HL-60 (cell line): ENCODE results near the gene FASTKD1.
A peak's percentile ranks its signal among the peaks of the same experiment; 100 is the strongest.

Experiments used
- DNase-seq, 2 experiments: peaks; one replicate each; pipeline ENCODE4 v3.0.0-alpha.2; 2010 to 2020; ENCODE audit warnings: low read depth in 1 of 2, low spot score in 1 of 2
- H3K27ac ChIP-seq: fragments of 250-450 bp; sonication (Bioruptor Pico); replicated peaks from 2 replicates; pipeline ENCODE4 v1.5.1; 2020; ENCODE audit warnings: mild to moderate bottlenecking, moderate library complexity
- H3K27me3 ChIP-seq: fragments of 250-450 bp; sonication (Bioruptor Pico); 2 replicates; pipeline ENCODE4 v1.5.1; 2021; ENCODE audit warnings: mild to moderate bottlenecking, moderate library complexity; ENCODE audit not compliant: insufficient read depth, poor library complexity, severe bottlenecking
- H3K4me3 ChIP-seq: replicated peaks from 2 replicates; pipeline ENCODE4 v1.5.1; 2011; ENCODE audit warnings: mild to moderate bottlenecking, control low read depth, low read length; ENCODE audit not compliant: insufficient read depth
- GABPA ChIP-seq: IDR thresholded peaks from 2 replicates; pipeline ENCODE4 v1.6.1; 2012; ENCODE audit warnings: low read depth
- POLR2AphosphoS5 ChIP-seq: IDR thresholded peaks from 2 replicates; pipeline ENCODE4 v1.6.1; 2012; ENCODE audit warnings: low read depth
- REST ChIP-seq: IDR thresholded peaks from 2 replicates; pipeline ENCODE4 v1.6.1; 2012; ENCODE audit warnings: low read depth; ENCODE audit not compliant: insufficient replicate concordance
- SPI1 ChIP-seq: IDR thresholded peaks from 2 replicates; pipeline ENCODE4 v1.6.1; 2012; ENCODE audit warnings: low read depth, mild to moderate bottlenecking, borderline replicate concordance
- TF ChIP-seq, protein P1 (sequence below): IDR thresholded peaks from one replicate; pipeline ENCODE4 v1.5.1; 2011; ENCODE audit warnings: low read length, control low read depth, inconsistent platforms; ENCODE audit not compliant: insufficient read depth

Gene FASTKD1

GRCh38 chr2:169480079-169480465, 93.6 kb downstream of the FASTKD1 start:
- DNase-seq: no peak
- Histone ChIP-seq H3K27me3 (no peaks in the 10 kb centered on the region), H3K4me3 (peak overlapping the region; percentile 99), H3K27ac (no peak overlapping the region)
- no peak for TF ChIP-seq REST
- TF ChIP-seq GABPA: no peak
- no peak for TF ChIP-seq SPI1
- TF ChIP-seq POLR2AphosphoS5: no peak
- TF ChIP-seq, protein P1, sequence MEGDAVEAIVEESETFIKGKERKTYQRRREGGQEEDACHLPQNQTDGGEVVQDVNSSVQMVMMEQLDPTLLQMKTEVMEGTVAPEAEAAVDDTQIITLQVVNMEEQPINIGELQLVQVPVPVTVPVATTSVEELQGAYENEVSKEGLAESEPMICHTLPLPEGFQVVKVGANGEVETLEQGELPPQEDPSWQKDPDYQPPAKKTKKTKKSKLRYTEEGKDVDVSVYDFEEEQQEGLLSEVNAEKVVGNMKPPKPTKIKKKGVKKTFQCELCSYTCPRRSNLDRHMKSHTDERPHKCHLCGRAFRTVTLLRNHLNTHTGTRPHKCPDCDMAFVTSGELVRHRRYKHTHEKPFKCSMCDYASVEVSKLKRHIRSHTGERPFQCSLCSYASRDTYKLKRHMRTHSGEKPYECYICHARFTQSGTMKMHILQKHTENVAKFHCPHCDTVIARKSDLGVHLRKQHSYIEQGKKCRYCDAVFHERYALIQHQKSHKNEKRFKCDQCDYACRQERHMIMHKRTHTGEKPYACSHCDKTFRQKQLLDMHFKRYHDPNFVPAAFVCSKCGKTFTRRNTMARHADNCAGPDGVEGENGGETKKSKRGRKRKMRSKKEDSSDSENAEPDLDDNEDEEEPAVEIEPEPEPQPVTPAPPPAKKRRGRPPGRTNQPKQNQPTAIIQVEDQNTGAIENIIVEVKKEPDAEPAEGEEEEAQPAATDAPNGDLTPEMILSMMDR: no peak
